GM18499 (cell line): Measurements from ENCODE around the gene PEMT.

Source experiments
- ATAC-seq: cut with Tn5 transposase; IDR thresholded peaks from one replicate; pipeline ENCODE4 v1.9.1; 2021; ENCODE audit warnings: moderate number of reproducible peaks; ENCODE audit not compliant: insufficient read depth, unreplicated experiment

Gene PEMT

DNA sequence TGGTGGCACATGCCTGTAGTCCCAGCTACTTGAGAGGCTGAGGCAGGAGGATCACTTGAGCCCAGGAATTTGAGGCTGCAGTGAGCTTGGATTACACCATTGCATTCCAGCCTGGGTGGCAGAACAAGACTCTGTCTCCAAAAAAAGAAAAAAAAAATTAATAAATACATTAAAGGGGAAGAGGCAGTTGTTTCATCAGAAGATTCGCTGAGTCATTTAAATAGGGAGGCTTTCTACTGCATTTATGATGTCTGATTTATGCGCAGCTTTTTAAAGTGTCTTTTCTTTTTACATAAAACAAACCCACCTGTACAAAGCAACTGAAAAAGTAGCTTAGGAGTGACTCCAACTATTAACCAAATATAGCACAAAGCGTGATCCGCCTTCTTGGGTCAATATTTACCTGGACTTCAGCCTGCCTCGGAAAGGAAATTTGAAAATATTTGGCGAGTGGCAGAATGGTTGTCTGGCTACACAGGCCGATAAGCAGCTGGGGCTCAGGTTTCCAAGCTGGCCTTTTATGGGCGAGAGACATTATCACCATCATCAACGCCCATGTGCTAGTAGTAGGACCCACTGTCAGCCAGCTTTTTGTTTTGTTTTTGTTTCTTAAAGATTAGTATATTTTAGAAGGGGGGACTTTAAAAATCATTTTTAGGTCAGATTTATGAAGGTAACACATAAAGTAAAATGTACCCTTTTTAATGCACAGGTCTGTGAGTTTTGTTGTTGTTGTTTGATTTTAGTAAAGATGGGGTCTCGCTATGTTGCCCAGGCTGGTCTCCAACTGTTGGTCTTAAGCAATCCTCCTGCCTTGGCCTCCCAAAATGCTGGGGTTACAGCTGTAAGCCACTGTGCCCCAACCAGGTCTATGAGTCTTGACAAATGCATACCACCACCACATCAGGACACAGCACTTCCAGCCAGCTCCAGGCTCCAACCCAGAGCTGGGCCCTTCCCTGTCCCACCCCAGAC lies 52.8 kb downstream of the PEMT start:
- ATAC-seq, result no peak

GRCh38 chr17:17537311-17538099 lies 54.0 kb downstream of the PEMT start:
- no peak for ATAC-seq

GRCh38 chr17:17536702-17537101 lies 54.8 kb downstream of the PEMT start:
- no peak for ATAC-seq

DNA sequence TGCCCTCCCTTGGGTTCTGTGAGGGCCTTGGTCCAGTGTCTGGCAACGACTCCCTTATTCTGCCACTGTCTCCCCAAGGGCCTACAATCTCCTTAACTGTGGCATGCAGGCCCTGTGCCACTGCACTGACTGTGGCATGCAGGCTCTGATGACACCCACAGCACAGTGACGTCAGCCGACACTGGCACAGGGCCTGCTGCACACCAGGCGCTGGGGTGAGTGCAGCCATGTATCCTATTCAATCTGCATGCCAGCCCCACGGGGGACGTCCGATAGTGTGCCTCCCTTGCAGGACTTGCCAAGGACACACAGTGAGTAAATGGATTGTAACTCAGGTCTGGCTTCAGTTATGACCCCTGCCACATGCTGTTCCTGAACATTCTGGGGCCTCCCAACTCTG lies 55.6 kb downstream of the PEMT start:
- ATAC-seq, result no peak

DNA sequence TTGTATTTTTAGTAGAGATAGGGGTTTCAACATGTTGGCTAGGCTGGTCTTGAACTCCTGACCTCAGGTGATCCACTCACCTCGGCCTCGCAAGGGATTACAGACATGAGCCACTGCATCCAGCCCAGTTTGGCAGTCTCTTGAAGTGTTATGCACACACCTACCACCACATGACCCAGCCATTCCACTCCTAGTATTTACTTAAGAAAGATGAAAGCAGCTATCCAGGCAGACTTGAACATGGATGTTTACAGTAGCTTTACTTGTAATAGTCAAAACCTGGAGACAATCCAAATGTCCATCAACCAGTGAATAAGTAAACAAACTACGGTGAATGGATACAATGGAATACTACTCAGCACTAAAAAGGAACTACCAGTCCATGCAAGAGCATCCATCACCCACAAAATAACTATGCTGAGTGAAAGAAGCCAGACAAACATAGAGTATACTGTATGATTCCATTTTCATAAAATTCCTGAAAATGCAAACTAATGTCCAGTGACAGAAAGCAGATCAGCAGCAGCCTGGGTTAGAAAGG lies 57.5 kb downstream of the PEMT start:
- ATAC-seq, result no peak

- ATAC-seq, result no peak
Measured at GRCh38 chr17:17532991-17533390, 58.5 kb downstream of the PEMT start.

DNA sequence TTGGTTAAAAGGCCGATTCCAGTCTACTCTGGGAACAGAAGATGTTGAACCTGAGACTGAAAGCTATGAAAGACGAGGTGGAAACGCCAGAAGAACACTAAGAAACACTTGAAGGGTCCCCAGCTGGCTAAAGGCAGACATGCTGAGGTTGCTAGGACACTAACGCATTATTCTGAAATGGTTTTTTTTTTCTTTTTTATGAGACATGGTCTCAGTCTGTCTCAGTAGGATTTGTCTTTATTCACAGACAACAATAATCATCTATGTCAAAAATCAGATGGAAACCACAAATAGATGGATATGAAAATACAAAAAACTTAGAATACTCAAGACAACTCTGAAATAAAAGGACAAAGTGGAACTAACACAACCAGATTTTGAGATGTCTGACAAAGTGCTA lies 60.4 kb downstream of the PEMT start:
- ATAC-seq, result no peak

- ATAC-seq, result no peak
Measured at GRCh38 chr17:17528696-17529652, 62.5 kb downstream of the PEMT start.

DNA sequence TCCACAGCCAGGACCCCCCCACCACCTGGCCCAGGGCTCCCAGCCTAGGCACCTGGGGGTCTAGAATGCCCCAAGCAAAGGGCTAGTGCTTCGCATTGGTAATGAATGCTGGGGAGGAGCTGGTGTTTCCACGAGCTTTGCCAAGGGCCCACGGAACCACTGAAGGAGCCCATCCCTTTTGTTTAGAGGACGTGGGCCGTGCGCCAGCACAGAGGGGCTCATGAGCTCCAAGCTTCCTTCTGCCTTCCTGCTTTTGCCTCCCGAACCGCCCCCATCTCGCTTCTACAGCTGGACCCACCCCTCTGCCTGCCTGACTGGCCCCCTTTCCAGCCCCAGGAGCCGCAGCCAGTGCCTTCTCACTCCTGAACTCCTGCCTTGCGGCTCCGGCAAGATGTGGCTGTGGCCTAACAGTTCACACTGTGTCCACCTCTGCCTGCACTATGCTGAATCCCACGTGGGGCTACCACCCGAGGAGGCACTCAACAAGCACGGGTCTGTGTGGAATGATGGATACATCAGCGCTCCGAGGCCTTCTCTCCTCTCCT lies 63.5 kb downstream of the PEMT start:
- no peak for ATAC-seq

DNA sequence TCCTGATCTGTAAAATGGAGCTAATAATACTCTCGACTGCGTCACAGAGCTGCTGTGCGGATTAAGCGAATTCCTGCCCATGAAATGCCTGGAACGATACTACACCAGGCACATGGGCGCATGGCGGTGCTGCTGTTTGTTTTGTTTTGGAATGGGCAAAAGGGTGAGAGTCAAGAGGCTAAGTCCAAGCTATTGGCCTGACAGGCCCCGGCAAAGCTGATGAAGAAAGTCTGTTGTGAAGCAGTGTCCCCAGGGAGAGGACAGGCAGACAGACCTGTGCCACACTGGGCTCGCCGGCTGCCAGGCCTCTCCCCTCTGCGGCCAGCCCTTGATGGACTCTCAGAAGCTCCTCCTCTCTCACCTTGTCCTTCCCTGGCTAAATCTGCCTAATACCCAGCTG lies 64.0 kb downstream of the PEMT start:
- ATAC-seq, result no peak

DNA sequence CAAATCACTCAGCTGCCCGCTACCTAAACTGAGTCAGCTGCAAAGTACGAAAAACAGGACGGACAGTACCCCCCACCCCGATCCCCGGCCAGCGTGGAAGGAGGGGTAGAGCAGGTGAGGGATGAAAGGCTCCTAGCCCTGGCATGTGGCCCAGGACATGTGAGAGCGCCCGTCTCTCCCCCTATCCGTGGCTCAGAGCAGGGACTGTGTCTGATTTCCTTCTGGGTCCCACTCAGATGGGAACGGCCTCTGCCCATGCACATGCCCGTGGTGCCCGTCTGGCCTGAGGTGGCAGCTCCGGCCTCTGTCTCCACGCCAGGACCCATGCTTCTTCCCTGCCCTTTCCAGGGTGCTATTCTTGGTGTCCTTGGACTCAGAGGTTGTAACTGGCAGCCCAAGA lies 65.1 kb downstream of the PEMT start:
- ATAC-seq, result no peak

- ATAC-seq, result no peak
Measured at GRCh38 chr17:17525956-17526355, 65.6 kb downstream of the PEMT start.

DNA sequence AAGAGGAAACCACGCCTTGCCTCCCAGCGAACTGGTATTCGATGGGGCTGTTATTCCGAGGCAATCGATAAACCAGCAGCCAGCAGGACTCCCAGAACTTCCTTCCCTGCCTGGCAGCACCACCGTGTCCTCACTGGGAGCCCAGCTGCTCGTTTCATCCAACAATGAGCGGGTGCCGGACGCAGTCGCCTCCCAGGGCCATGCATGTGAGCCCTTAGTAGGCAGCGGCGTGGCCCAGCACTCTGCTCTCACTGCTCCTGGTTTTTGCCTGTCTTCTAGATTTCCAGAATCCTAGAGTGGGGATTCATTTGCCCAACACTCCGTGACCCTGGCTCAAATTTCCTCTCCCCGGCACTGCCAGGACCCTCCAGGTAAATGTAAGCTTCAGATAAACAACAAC lies 66.2 kb downstream of the PEMT start:
- ATAC-seq, result no peak

- no peak for ATAC-seq
Measured at GRCh38 chr17:17523731-17524490, 67.6 kb downstream of the PEMT start.

DNA sequence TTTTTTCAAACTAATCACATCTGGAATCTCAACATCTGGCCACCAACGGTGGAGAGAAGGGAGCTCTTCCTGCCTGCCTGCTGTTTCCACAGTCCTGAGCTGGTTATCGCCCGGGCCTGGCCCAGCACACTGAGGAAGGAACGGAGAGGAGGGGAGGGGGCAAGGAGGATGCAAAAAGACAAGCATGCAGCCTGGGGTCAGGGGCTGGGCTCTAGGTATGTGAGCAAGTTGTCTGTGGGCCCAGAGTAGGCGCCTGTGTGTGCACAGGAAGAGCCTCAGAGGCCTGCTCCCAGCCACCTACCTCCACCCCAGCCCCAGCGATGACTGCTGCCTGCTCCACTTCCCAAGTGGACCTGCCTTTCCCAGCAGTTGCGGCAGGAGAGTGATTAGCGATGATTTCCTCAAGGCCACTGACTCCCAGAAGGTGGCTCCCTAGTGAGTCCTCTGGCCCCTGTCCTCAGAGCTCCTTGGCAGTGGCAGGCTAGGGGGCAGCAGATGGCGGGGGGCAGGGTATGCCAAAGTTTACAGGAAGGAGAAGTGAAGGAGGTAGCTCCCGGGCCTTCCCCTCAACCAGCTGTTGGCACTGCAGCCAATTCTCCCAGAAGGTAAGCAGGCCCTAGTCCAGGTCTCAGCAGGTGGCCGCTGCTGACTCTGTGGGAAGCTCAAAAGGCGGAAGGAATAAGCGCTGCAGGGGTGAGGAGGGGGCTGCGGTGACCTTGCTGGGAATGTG lies 68.3 kb downstream of the PEMT start:
- no peak for ATAC-seq

DNA sequence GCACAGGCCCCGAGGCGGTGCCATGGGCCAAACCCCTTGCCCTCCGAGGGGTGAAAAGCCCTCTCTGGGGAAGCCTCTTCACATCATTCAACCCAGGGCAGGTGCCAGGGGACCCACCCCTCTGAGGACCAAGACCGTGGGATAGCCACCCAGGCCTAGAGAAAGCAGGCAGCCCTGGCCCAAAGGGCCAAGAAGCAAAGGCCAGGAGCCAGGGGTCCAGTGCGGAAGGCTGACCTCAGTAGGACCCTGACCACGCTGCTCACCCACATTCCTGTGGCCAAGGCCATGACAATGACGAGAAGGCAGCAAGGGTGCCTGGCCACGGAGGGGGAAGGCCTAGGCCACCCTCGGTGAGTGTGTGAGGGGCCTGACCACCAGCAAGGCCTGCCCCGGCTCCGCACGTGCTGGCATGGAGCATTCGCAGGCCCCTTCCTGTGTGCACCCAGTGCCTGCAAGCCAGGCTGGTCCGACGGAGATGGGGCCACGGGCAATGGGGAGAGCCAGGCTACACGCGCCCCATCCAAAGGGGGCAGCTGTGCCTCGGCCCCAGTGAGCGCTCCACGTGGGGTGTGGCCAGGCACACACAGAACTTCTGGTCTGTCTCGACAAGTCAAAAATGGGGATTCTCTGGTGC lies 70.8 kb downstream of the PEMT start:
- no peak for ATAC-seq

- ATAC-seq, result no peak
Measured at GRCh38 chr17:17519886-17520285, 71.6 kb downstream of the PEMT start.

GRCh38 chr17:17518951-17519350 lies 72.6 kb downstream of the PEMT start:
- no peak for ATAC-seq
